Omental fat pad (tissue), 4 donors: ENCODE results near the gene TMC4. TPM values are rescaled to one million over a fixed set of nuclear protein-coding genes. Genes with fewer than 3 reads are reported as not detected.
"Not testable (repeated sequence)": the region's sequence is repeated elsewhere in the genome, so short reads cannot be mapped to it uniquely, and the experiment has no call there.

Experiments
- ATAC-seq: fragments of 150-250 bp; one replicate; pipeline ENCODE4 v1.9.1; 2016; ENCODE audit warnings: mild to moderate bottlenecking, moderate library complexity; ENCODE audit not compliant: low FRiP score
- DNase-seq: peaks from one replicate; pipeline ENCODE4 v3.0.0-alpha.2; 2019; ENCODE audit warnings: low spot score
- CTCF ChIP-seq, 3 donors: fragments of 450-650 bp; IDR thresholded peaks; one replicate each; pipeline ENCODE4 v1.5.1; 2016 to 2017; ENCODE audit warnings: antibody characterized with exemption in 3 of 3, mild to moderate bottlenecking in 3 of 3, moderate library complexity in 2 of 3
- total RNA-seq, 4 donors: library from RNA; depleted of rRNA; stranded (reverse); fragments of >200 nt; gene quantifications; one replicate each; pipeline ENCODE4 v1.1.0, GENCODE V29; 2016

TMC4 gene
- total RNA-seq, 4 donors from 2014 or later, result 1.2 to 4.1 (median 1.6) TPM; not detected in 1

- no peak for ATAC-seq
- TF ChIP-seq CTCF (IDR thresholded peaks at IDR 0.05), result no peak
- no peak for DNase-seq
Measured at GRCh38 chr19:54183431-54183830, 10.5 kb upstream of the TMC4 start.

- not testable (repeated sequence) for ATAC-seq, DNase-seq
Measured at GRCh38 chr19:54181894-54182293, 8.9 kb upstream of the TMC4 start.

GRCh38 chr19:54180691-54181091, 7.7 kb upstream of the TMC4 start:
- TF ChIP-seq CTCF (IDR thresholded peaks at IDR 0.05), result no peak
- DNase-seq (no peak), ATAC-seq (no peak)

GRCh38 chr19:54179921-54180461, 7.0 kb upstream of the TMC4 start:
- no peak for TF ChIP-seq CTCF (IDR thresholded peaks at IDR 0.05)
- ATAC-seq (no peak), DNase-seq (no peak)

- no peak for ATAC-seq
- TF ChIP-seq CTCF (IDR thresholded peaks at IDR 0.05), result no peak
Measured at GRCh38 chr19:54179262-54179852, 6.4 kb upstream of the TMC4 start.

GRCh38 chr19:54178581-54179261, 5.8 kb upstream of the TMC4 start:
- no peak for TF ChIP-seq CTCF (IDR thresholded peaks at IDR 0.05)
- ATAC-seq, result no peak
- DNase-seq, result no peak

More at GRCh38 chr19:54179262-54179852, 6.4 kb upstream of the TMC4 start:
- DNase-seq, result no peak

- no peak for DNase-seq
- no peak for ATAC-seq
- TF ChIP-seq CTCF (IDR thresholded peaks at IDR 0.05), result no peak
Measured at GRCh38 chr19:54173951-54174834, 1.2 kb upstream of the TMC4 start.
